Caco-2 (cell line): ENCODE measurements around the gene SPTY2D1. TPM values are rescaled to one million over a fixed set of nuclear protein-coding genes. Genes with fewer than 3 reads are reported as not detected.

Experiments
- BruUV-seq: library from RNA; stranded (reverse); fragments of 400-500 nt; replicated peaks from 2 replicates; lab custom pipeline; 2021; lab: Mats Ljungman, UMichigan
- CTCF ChIA-PET: fragments of 300-600 bp; sonication (Branson Sonifier 250); formaldehyde crosslinking; loops from one replicate; lab custom pipeline; 2022; ENCODE audit warnings: antibody characterized with exemption; lab: Charles Lee
- POLR2A ChIA-PET: fragments of 300-600 bp; sonication (Branson Sonifier 250); formaldehyde crosslinking; loops from one replicate; lab custom pipeline; 2022; ENCODE audit warnings: antibody characterized with exemption; lab: Charles Lee
- DNase-seq, 2 experiments: peaks; one replicate each; pipeline versions ENCODE4 v3.0.0 to v3.0.0-alpha.2; 2020 to 2022
- H3K27me3 ChIP-seq: replicated peaks from 2 replicates; pipeline ENCODE4 v1.6.0; 2011; ENCODE audit warnings: low read length; ENCODE audit not compliant: control insufficient read depth, insufficient read depth
- H3K36me3 ChIP-seq: 2 replicates; pipeline ENCODE4 v1.5.1; 2011; ENCODE audit warnings: low read length; ENCODE audit not compliant: control insufficient read depth, insufficient read depth
- H3K4me1 ChIP-seq: fragments of 250-450 bp; sonication (Bioruptor Pico); 2 replicates; pipeline ENCODE4 v1.5.1; 2020; ENCODE audit warnings: mild to moderate bottlenecking
- H3K4me3 ChIP-seq: 2 replicates; pipeline ENCODE4 v1.5.1; 2011; ENCODE audit warnings: low read depth, mild to moderate bottlenecking, control low read depth, low read length
- H3K9me3 ChIP-seq: fragments of 250-450 bp; sonication (Bioruptor Pico); 2 replicates; pipeline ENCODE4 v1.5.1; 2020; ENCODE audit warnings: mild to moderate bottlenecking, moderate library complexity
- H3K27ac Mint-ChIP-seq: one replicate; pipeline ENCODE4 v1.8.0; 2022; ENCODE audit warnings: mixed read lengths; ENCODE audit not compliant: unreplicated experiment
- H3K27me3 Mint-ChIP-seq: one replicate; pipeline ENCODE4 v1.8.0; 2022; ENCODE audit warnings: mixed read lengths; ENCODE audit not compliant: insufficient read depth, unreplicated experiment
- H3K36me3 Mint-ChIP-seq: one replicate; pipeline ENCODE4 v1.8.0; 2022; ENCODE audit warnings: mild to moderate bottlenecking, mixed read lengths; ENCODE audit not compliant: insufficient read depth, unreplicated experiment
- H3K4me1 Mint-ChIP-seq: one replicate; pipeline ENCODE4 v1.8.0; 2022; ENCODE audit warnings: low read depth, mixed read lengths; ENCODE audit not compliant: unreplicated experiment
- H3K4me3 Mint-ChIP-seq: one replicate; pipeline ENCODE4 v1.8.0; 2022; ENCODE audit warnings: mild to moderate bottlenecking, moderate library complexity, mixed read lengths; ENCODE audit not compliant: unreplicated experiment
- H3K9me3 Mint-ChIP-seq: one replicate; pipeline ENCODE4 v1.8.0; 2022; ENCODE audit warnings: mixed read lengths; ENCODE audit not compliant: unreplicated experiment
- CTCF ChIP-seq, 2 experiments: fragments of 200-600 bp in 1 of 2; IDR thresholded peaks; 1 replicate in 1 of 2; 2 replicates in 1 of 2; pipeline versions ENCODE4 v1.5.1 to v1.8.0; 2011 to 2022; ENCODE audit warnings: antibody characterized with exemption in 1 of 2, control low read depth in 1 of 2, inconsistent platforms in 1 of 2, low read depth in 1 of 2, low read length in 1 of 2, mild to moderate bottlenecking in 1 of 2, moderate library complexity in 1 of 2; ENCODE audit not compliant: insufficient read depth in 1 of 2, severe bottlenecking in 1 of 2, unreplicated experiment in 1 of 2
- intact Hi-C: fragments of 100-400 bp; cut with micrococcal nuclease; formaldehyde crosslinking; loops from one replicate; pipeline ENCODE4 v1.10.0; 2022; ENCODE audit not compliant: unreplicated experiment
- total RNA-seq: library from RNA; stranded (reverse); gene quantifications from 2 replicates; pipeline ENCODE4 v1.2.3, GENCODE V29; 2022

The SPTY2D1 gene
- total RNA-seq, 1 experiment from 2014 or later, result 24.6 TPM

GRCh38 chr11:18590571-18590970 is 43.6 kb downstream of the SPTY2D1 start:
- Histone ChIP-seq H3K27me3 (no peaks in the 10 kb centered on the region), H3K9me3 (no peaks in the 10 kb centered on the region), H3K4me1 (peaks cover 14% of the 10 kb centered on the region; the same call in 1 of the 2 replicates), H3K36me3 (peaks cover 2% of the 10 kb centered on the region), H3K4me3 (no peak overlapping the region)
- ChIA-PET CTCF (no interaction called here), POLR2A (no interaction called here)
- H3K4me1 Mint-ChIP-seq, result no peaks in the 10 kb centered on the region
- TF ChIP-seq CTCF (IDR thresholded peaks at IDR 0.05; ENCODE audit: insufficient read depth in 1 of 2, low read depth in 1 of 2, low read length in 1 of 2, severe bottlenecking in 1 of 2, unreplicated experiment in 1 of 2), result no peak
- BruUV-seq, result no TSS peak
- H3K27ac Mint-ChIP-seq, result no peak overlapping the region
- no peak for DNase-seq
- H3K36me3 Mint-ChIP-seq, result no peaks in the 10 kb centered on the region
- no peaks in the 10 kb centered on the region for H3K27me3 Mint-ChIP-seq
- H3K4me3 Mint-ChIP-seq, result no peak overlapping the region
- intact Hi-C loops, result no loop called here
- no peaks in the 10 kb centered on the region for H3K9me3 Mint-ChIP-seq

GRCh38 chr11:18588297-18589252 is 45.6 kb downstream of the SPTY2D1 start, which contains the start of gene UEVLD:
Gene UEVLD, minus strand, starts transcription at chr11:18588734. Its CDS starts 80 bp downstream, at chr11:18588654.
- H3K4me1 Mint-ChIP-seq, result no peaks in the 10 kb centered on the region
- Histone ChIP-seq H3K4me1 (peaks cover 14% of the 10 kb centered on the region; the same call in 1 of the 2 replicates), H3K9me3 (no peaks in the 10 kb centered on the region), H3K36me3 (peaks cover 2% of the 10 kb centered on the region; the same call in 1 of the 2 replicates), H3K4me3 (peak within 1 kb of the TSS; percentile 73), H3K27me3 (no peaks in the 10 kb centered on the region)
- no peak within 1 kb of the TSS for H3K27ac Mint-ChIP-seq
- no peak for TF ChIP-seq CTCF (IDR thresholded peaks at IDR 0.05; ENCODE audit: insufficient read depth in 1 of 2, low read depth in 1 of 2, low read length in 1 of 2, severe bottlenecking in 1 of 2, unreplicated experiment in 1 of 2)
- no peaks in the 10 kb centered on the region for H3K27me3 Mint-ChIP-seq
- DNase-seq, result peak; percentile 94
- H3K36me3 Mint-ChIP-seq, result no peaks in the 10 kb centered on the region
- CTCF ChIA-PET, result interaction anchor here (1.0 to 1.2 kb wide), 2 partner anchors 9 to 46 kb away, joined by 3 to 6 read pairs; partner anchors contain the start of gene SPTY2D1
- no peaks in the 10 kb centered on the region for H3K9me3 Mint-ChIP-seq
- intact Hi-C loops, result loop anchor here (2.0 kb wide), 1 partner anchor 46 kb away; the partner anchor contains the start of gene SPTY2D1
- POLR2A ChIA-PET, result interaction anchor here (0.8 to 2.2 kb wide), 4 partner anchors 10 to 62 kb away, joined by 4 to 13 read pairs (median 8); partner anchors contain the start of genes SPTY2D1 and TSG101
- BruUV-seq, result no TSS peak
- no peak within 1 kb of the TSS for H3K4me3 Mint-ChIP-seq

- H3K27me3 Mint-ChIP-seq, result no peaks in the 10 kb centered on the region
- no peak overlapping the region for H3K4me3 ChIP-seq
- H3K9me3 ChIP-seq, result peaks cover 4% of the 10 kb centered on the region; the same call in 1 of the 2 replicates
- H3K27me3 ChIP-seq, result no peaks in the 10 kb centered on the region
- no peak for TF ChIP-seq CTCF (IDR thresholded peaks at IDR 0.05; ENCODE audit: insufficient read depth in 1 of 2, low read depth in 1 of 2, low read length in 1 of 2, severe bottlenecking in 1 of 2, unreplicated experiment in 1 of 2)
- no peak overlapping the region for H3K27ac Mint-ChIP-seq
- no peak for DNase-seq
- no peaks in the 10 kb centered on the region for H3K9me3 Mint-ChIP-seq
- peaks cover 17% of the 10 kb centered on the region for H3K4me1 ChIP-seq
- H3K4me3 Mint-ChIP-seq, result no peak overlapping the region
- ChIA-PET CTCF (interaction anchor here (0.7 kb wide), 1 partner anchor 43 kb away, joined by 6 read pairs; no protein-coding TSS in a partner anchor), POLR2A (interaction anchor here (0.6 kb wide), 1 partner anchor 34 kb away, joined by 4 read pairs; no protein-coding TSS in a partner anchor)
- no TSS peak for BruUV-seq
- H3K36me3 ChIP-seq, result peaks cover 2% of the 10 kb centered on the region; the same call in 1 of the 2 replicates
- no peaks in the 10 kb centered on the region for H3K4me1 Mint-ChIP-seq
- intact Hi-C loops, result no loop called here
- peaks cover 14% of the 10 kb centered on the region for H3K36me3 Mint-ChIP-seq
Observed at GRCh38 chr11:18581825-18582224, 52.3 kb downstream of the SPTY2D1 start.
